ENCODE measurements around the gene CRHR1.

GRCh38 chr17:45763182-45763581, 20.9 kb upstream of the CRHR1 start:
- TF ChIP-seq ZNF687 (IDR thresholded peaks at IDR 0.05), result no peak
- no peak for TF ChIP-seq MXI1 (IDR thresholded peaks at IDR 0.05; ENCODE audit: low read depth, low read length)

Measured in GM12878 (cell line).